Liver (tissue), 3 donors: ENCODE measurements around the gene B4GALNT3.

Experiments used
- EGR1 ChIP-seq, 2 donors: IDR thresholded peaks; 2 replicates each; pipeline ENCODE4 v1.6.1; 2016 to 2018; ENCODE audit warnings: antibody characterized with exemption in 2 of 2, low read depth in 2 of 2
- GABPA ChIP-seq, 2 donors: IDR thresholded peaks in 1 of 2; conservative IDR thresholded peaks in 1 of 2; 2 replicates each; pipeline ENCODE4 v1.6.1; 2016; ENCODE audit warnings: antibody characterized with exemption in 2 of 2, mild to moderate bottlenecking in 1 of 2, moderate library complexity in 1 of 2
- HNF4A ChIP-seq, 2 donors: conservative IDR thresholded peaks; 2 replicates each; pipeline ENCODE4 v1.6.1; 2016; ENCODE audit warnings: antibody characterized with exemption in 2 of 2, mild to moderate bottlenecking in 2 of 2
- JUND ChIP-seq, 2 donors: IDR thresholded peaks; 2 replicates each; pipeline ENCODE4 v1.6.1; 2016; ENCODE audit warnings: antibody characterized with exemption in 2 of 2
- RAD21 ChIP-seq, 2 donors: IDR thresholded peaks; 2 replicates each; pipeline ENCODE4 v1.6.1; 2016; ENCODE audit warnings: antibody characterized with exemption in 2 of 2, mild to moderate bottlenecking in 2 of 2
- REST ChIP-seq: IDR thresholded peaks from 2 replicates; pipeline ENCODE4 v1.6.1; 2016; ENCODE audit warnings: antibody characterized with exemption, mild to moderate bottlenecking
- RXRA ChIP-seq, 2 donors: IDR thresholded peaks; 2 replicates each; pipeline ENCODE4 v1.6.1; 2017 to 2018; ENCODE audit warnings: antibody characterized with exemption in 2 of 2, mild to moderate bottlenecking in 1 of 2
- SP1 ChIP-seq: IDR thresholded peaks from 2 replicates; pipeline ENCODE4 v1.6.1; 2018; ENCODE audit warnings: antibody characterized with exemption, mild to moderate bottlenecking
- TAF1 ChIP-seq: conservative IDR thresholded peaks from 2 replicates; pipeline ENCODE4 v1.6.1; 2016; ENCODE audit warnings: antibody characterized with exemption, mild to moderate bottlenecking
- TF ChIP-seq, protein P1 (sequence below): fragments of 150-350 bp; IDR thresholded peaks from 2 replicates; pipeline ENCODE4 v1.5.1; 2017; ENCODE audit warnings: improper control_type of control experiment, low read depth, low read length; ENCODE audit not compliant: missing input control
- TF ChIP-seq, protein P2 (sequence below): IDR thresholded peaks from 2 replicates; pipeline ENCODE4 v1.6.1; 2016; ENCODE audit warnings: antibody characterized with exemption
- donor health status: healthy.
- donor health status: healthy.

DNA sequence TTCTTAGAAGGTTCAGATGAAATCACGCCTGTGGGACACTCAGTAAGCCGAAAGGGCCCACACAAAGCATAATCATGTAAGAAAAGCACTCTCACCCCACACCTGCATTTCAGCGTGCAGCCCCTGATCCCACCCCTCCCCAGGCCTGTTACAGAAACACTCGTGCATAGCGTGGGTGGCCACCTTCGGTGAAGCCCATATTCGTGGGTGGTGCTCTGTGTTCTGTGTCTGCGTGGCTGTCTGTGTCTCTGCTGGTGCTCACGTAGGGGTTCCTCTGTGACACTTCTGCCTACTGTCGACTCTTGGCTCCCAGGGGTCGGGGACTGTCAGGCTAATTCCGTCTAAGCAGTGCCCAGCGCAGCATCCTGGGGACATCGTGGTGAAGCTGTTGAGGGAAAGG lies 74.0 kb downstream of the B4GALNT3 start:
- TF ChIP-seq, protein P1, sequence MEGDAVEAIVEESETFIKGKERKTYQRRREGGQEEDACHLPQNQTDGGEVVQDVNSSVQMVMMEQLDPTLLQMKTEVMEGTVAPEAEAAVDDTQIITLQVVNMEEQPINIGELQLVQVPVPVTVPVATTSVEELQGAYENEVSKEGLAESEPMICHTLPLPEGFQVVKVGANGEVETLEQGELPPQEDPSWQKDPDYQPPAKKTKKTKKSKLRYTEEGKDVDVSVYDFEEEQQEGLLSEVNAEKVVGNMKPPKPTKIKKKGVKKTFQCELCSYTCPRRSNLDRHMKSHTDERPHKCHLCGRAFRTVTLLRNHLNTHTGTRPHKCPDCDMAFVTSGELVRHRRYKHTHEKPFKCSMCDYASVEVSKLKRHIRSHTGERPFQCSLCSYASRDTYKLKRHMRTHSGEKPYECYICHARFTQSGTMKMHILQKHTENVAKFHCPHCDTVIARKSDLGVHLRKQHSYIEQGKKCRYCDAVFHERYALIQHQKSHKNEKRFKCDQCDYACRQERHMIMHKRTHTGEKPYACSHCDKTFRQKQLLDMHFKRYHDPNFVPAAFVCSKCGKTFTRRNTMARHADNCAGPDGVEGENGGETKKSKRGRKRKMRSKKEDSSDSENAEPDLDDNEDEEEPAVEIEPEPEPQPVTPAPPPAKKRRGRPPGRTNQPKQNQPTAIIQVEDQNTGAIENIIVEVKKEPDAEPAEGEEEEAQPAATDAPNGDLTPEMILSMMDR: no peak
- TF ChIP-seq, protein P2, sequence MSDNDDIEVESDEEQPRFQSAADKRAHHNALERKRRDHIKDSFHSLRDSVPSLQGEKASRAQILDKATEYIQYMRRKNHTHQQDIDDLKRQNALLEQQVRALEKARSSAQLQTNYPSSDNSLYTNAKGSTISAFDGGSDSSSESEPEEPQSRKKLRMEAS: no peak
- TF ChIP-seq GABPA (IDR thresholded peaks at IDR 0.05 in 1 of 2, conservative IDR thresholded peaks at IDR 0.05 in 1 of 2) (no peak), RAD21 (IDR thresholded peaks at IDR 0.05) (no peak), EGR1 (IDR thresholded peaks at IDR 0.05; ENCODE audit: low read depth in 2 of 2) (no peak), REST (no peak), JUND (IDR thresholded peaks at IDR 0.05) (no peak), TAF1 (no peak), RXRA (IDR thresholded peaks at IDR 0.05) (no peak), HNF4A (conservative IDR thresholded peaks at IDR 0.05) (no peak), SP1 (no peak)
